Naive thymus-derived CD8-positive, alpha-beta T cell (primary cell): ENCODE results near the gene CLPSL2. TPM values are rescaled to one million over a fixed set of nuclear protein-coding genes. Genes with fewer than 3 reads are reported as not detected.

Source experiments
- ATAC-seq, 2 donors: fragments of 150-1000 bp; cut with Tn5 transposase in 1 of 2; sonication (Bioruptor Pico), chemical (Tn5 transposase) in 1 of 2; 1 replicate in 1 of 2; 2 replicates in 1 of 2; pipeline ENCODE4 v1.10.0; 2021; ENCODE audit warnings: mild to moderate bottlenecking in 2 of 2, moderate library complexity in 2 of 2
- POLR2A ChIA-PET: fragments of 350-600 bp; sonication (Branson Sonifier 250); formaldehyde crosslinking; loops from one replicate; lab custom pipeline; 2021; ENCODE audit warnings: antibody characterized with exemption; lab: Charles Lee
- DNase-seq, 10 donors: peaks; one replicate each; pipeline versions ENCODE4 v3.0.0 to v3.0.0-alpha.2; 2020 to 2022
- H3K27ac Mint-ChIP-seq, 10 donors: one replicate each; pipeline ENCODE4 v1.8.0; 2020 to 2022; ENCODE audit warnings: mild to moderate bottlenecking in 10 of 10, mixed read lengths in 10 of 10, moderate library complexity in 4 of 10, inconsistent platforms in 1 of 10
- H3K27me3 Mint-ChIP-seq, 5 donors: one replicate each; pipeline ENCODE4 v1.8.0; 2021 to 2022; ENCODE audit warnings: mixed read lengths in 5 of 5
- H3K36me3 Mint-ChIP-seq, 3 donors: one replicate each; pipeline ENCODE4 v1.8.0; 2020 to 2022; ENCODE audit warnings: mixed read lengths in 3 of 3, mild to moderate bottlenecking in 2 of 3, inconsistent platforms in 1 of 3
- H3K4me1 Mint-ChIP-seq, 4 donors: one replicate each; pipeline ENCODE4 v1.8.0; 2021 to 2022; ENCODE audit warnings: mixed read lengths in 4 of 4
- H3K4me3 Mint-ChIP-seq, 10 donors: one replicate each; pipeline ENCODE4 v1.8.0; 2020 to 2022; ENCODE audit warnings: mild to moderate bottlenecking in 10 of 10, mixed read lengths in 10 of 10, moderate library complexity in 6 of 10, inconsistent platforms in 1 of 10
- H3K9me3 Mint-ChIP-seq, 9 donors: one replicate each; pipeline ENCODE4 v1.8.0; 2020 to 2022; ENCODE audit warnings: mixed read lengths in 9 of 9, mild to moderate bottlenecking in 3 of 9, inconsistent platforms in 1 of 9, moderate library complexity in 1 of 9
- polyA plus RNA-seq, 3 donors: library from polyadenylated mRNA; unstranded; fragments of 300-500 nt; fragmentation: Illumina TruSeq; gene quantifications; one replicate each; pipeline ENCODE4 v1.2.3, GENCODE V29; 2021
- total RNA-seq, 8 experiments: library from RNA in 2 of 8; stranded (reverse) in 2 of 8; gene quantifications; one replicate each; pipeline ENCODE4 v1.2.3 and lab custom pipeline; 2021 to 2026

The CLPSL2 gene
- total and polyA plus RNA-seq, 5 experiments from 2014 or later, result not detected

- H3K27ac Mint-ChIP-seq, result peak overlapping the region in 1 of 10 donors; percentile 32
- POLR2A ChIA-PET, result interaction anchor here (0.7 kb wide), 1 partner anchor 37 kb away, joined by 3 read pairs; no protein-coding TSS in a partner anchor
- no peaks in the 10 kb centered on the region for H3K36me3 Mint-ChIP-seq
- no peaks in the 10 kb centered on the region for H3K4me1 Mint-ChIP-seq
- H3K27me3 Mint-ChIP-seq, result peaks cover 0 to 7% (median 3%) of the 10 kb centered on the region in 5 donors
- DNase-seq (no peak), ATAC-seq (no peak)
- H3K4me3 Mint-ChIP-seq, result no peak overlapping the region
- no peaks in the 10 kb centered on the region for H3K9me3 Mint-ChIP-seq
Observed at GRCh38 chr6:35796236-35796635, 19.8 kb downstream of the CLPSL2 start.

GRCh38 chr6:35797837-35798526 is 21.6 kb downstream of the CLPSL2 start:
- DNase-seq (no peak), ATAC-seq (no peak)
- Mint-ChIP-seq H3K9me3 (peaks cover 0 to 2% (median 0%) of the 10 kb centered on the region in 9 donors), H3K4me1 (no peaks in the 10 kb centered on the region), H3K27me3 (peaks cover 0 to 3% (median under 1%) of the 10 kb centered on the region in 5 donors), H3K27ac (no peak overlapping the region), H3K4me3 (no peak overlapping the region), H3K36me3 (no peaks in the 10 kb centered on the region)
- POLR2A ChIA-PET, result no interaction called here

GRCh38 chr6:35798706-35799105 is 22.3 kb downstream of the CLPSL2 start:
- peaks cover 0 to 2% (median 0%) of the 10 kb centered on the region in 9 donors for H3K9me3 Mint-ChIP-seq
- no peaks in the 10 kb centered on the region for H3K36me3 Mint-ChIP-seq
- H3K4me1 Mint-ChIP-seq, result no peaks in the 10 kb centered on the region
- DNase-seq (no peak), ATAC-seq (no peak)
- POLR2A ChIA-PET, result no interaction called here
- H3K27ac Mint-ChIP-seq, result no peak overlapping the region
- H3K27me3 Mint-ChIP-seq, result peaks cover 0 to 3% (median 0%) of the 10 kb centered on the region in 5 donors
- H3K4me3 Mint-ChIP-seq, result no peak overlapping the region

- POLR2A ChIA-PET, result no interaction called here
- Mint-ChIP-seq H3K36me3 (no peaks in the 10 kb centered on the region), H3K27ac (no peak overlapping the region), H3K4me1 (peaks cover 2 to 6% (median 2%) of the 10 kb centered on the region in 4 donors), H3K9me3 (peaks cover 0 to 2% (median 0%) of the 10 kb centered on the region in 9 donors), H3K27me3 (peaks cover 3 to 18% (median 6%) of the 10 kb centered on the region in 5 donors), H3K4me3 (no peak overlapping the region)
- DNase-seq, result no peak
- no peak for ATAC-seq
Observed at GRCh38 chr6:35801148-35801547, 24.8 kb downstream of the CLPSL2 start.

GRCh38 chr6:35804996-35805736 is 28.8 kb downstream of the CLPSL2 start, which contains the start of gene LHFPL5:
LHFPL5 (plus strand) TSS chr6:35805352; CDS start chr6:35805671, 319 bp downstream.
- H3K36me3 Mint-ChIP-seq, result peaks cover 0 to 5% (median 0%) of the 10 kb centered on the region in 3 donors
- DNase-seq (peak in 8 of 10 donors; percentile 20 to 59 (median 50)), ATAC-seq (peak; percentile 69 to 83)
- peak within 1 kb of the TSS in 3 of 10 donors; percentile 20 to 54 (median 43) for H3K4me3 Mint-ChIP-seq
- peaks cover 16 to 46% (median 23%) of the 10 kb centered on the region in 5 donors for H3K27me3 Mint-ChIP-seq
- POLR2A ChIA-PET, result no interaction called here
- peaks cover 2 to 6% (median 2%) of the 10 kb centered on the region in 4 donors for H3K4me1 Mint-ChIP-seq
- no peak within 1 kb of the TSS for H3K27ac Mint-ChIP-seq
- H3K9me3 Mint-ChIP-seq, result peaks cover 0 to 2% (median 0%) of the 10 kb centered on the region in 9 donors

GRCh38 chr6:35808688-35809087 is 32.3 kb downstream of the CLPSL2 start:
- no peak overlapping the region for H3K4me3 Mint-ChIP-seq
- no peaks in the 10 kb centered on the region for H3K9me3 Mint-ChIP-seq
- POLR2A ChIA-PET, result no interaction called here
- H3K27me3 Mint-ChIP-seq, result peaks cover 18 to 55% (median 26%) of the 10 kb centered on the region in 5 donors
- ATAC-seq (no peak), DNase-seq (no peak)
- H3K27ac Mint-ChIP-seq, result no peak overlapping the region
- H3K36me3 Mint-ChIP-seq, result peaks cover 0 to 5% (median 0%) of the 10 kb centered on the region in 3 donors
- peaks cover 2 to 6% (median 2%) of the 10 kb centered on the region in 4 donors for H3K4me1 Mint-ChIP-seq

- Mint-ChIP-seq H3K27ac (no peak overlapping the region), H3K36me3 (peaks cover 0 to 5% (median 0%) of the 10 kb centered on the region in 3 donors), H3K9me3 (peaks cover 0 to 5% (median 0%) of the 10 kb centered on the region in 9 donors), H3K27me3 (peaks cover 16 to 50% (median 26%) of the 10 kb centered on the region in 5 donors), H3K4me3 (no peak overlapping the region), H3K4me1 (peaks cover under 1 to 3% (median 2%) of the 10 kb centered on the region in 4 donors)
- POLR2A ChIA-PET, result interaction anchor here (0.6 kb wide), 1 partner anchor 209 kb away, joined by 3 read pairs; no protein-coding TSS in a partner anchor
- no peak for DNase-seq
- no peak for ATAC-seq
Observed at GRCh38 chr6:35809809-35810208, 33.4 kb downstream of the CLPSL2 start.

- Mint-ChIP-seq H3K4me1 (no peaks in the 10 kb centered on the region), H3K36me3 (peaks cover 0 to 5% (median 0%) of the 10 kb centered on the region in 3 donors), H3K9me3 (peaks cover 0 to 8% (median 0%) of the 10 kb centered on the region in 9 donors), H3K4me3 (no peak overlapping the region), H3K27ac (no peak overlapping the region), H3K27me3 (peaks cover 13 to 37% (median 20%) of the 10 kb centered on the region in 5 donors)
- POLR2A ChIA-PET, result interaction anchor here (0.7 kb wide), 1 partner anchor 646 kb away, joined by 3 read pairs; no protein-coding TSS in a partner anchor
- ATAC-seq (no peak), DNase-seq (no peak)
Observed at GRCh38 chr6:35810971-35811698, 34.7 kb downstream of the CLPSL2 start.

GRCh38 chr6:35811699-35811995 is 35.2 kb downstream of the CLPSL2 start:
- Mint-ChIP-seq H3K9me3 (peaks cover 0 to 13% (median 0%) of the 10 kb centered on the region in 9 donors), H3K4me1 (no peaks in the 10 kb centered on the region), H3K27me3 (peaks cover 8 to 32% (median 16%) of the 10 kb centered on the region in 5 donors), H3K4me3 (no peak overlapping the region), H3K27ac (no peak overlapping the region), H3K36me3 (peaks cover 0 to 1% (median 0%) of the 10 kb centered on the region in 3 donors)
- POLR2A ChIA-PET, result no interaction called here
- DNase-seq (no peak), ATAC-seq (no peak)

- peaks cover 0 to 23% (median 4%) of the 10 kb centered on the region in 9 donors for H3K9me3 Mint-ChIP-seq
- no peak overlapping the region for H3K4me3 Mint-ChIP-seq
- DNase-seq, result no peak
- no peak for ATAC-seq
- H3K27ac Mint-ChIP-seq, result no peak overlapping the region
- POLR2A ChIA-PET, result no interaction called here
- H3K4me1 Mint-ChIP-seq, result no peaks in the 10 kb centered on the region
- peaks cover 0 to 4% (median 0%) of the 10 kb centered on the region in 3 donors for H3K36me3 Mint-ChIP-seq
- H3K27me3 Mint-ChIP-seq, result peaks cover 0 to 7% (median 4%) of the 10 kb centered on the region in 5 donors
Observed at GRCh38 chr6:35817515-35817914, 41.1 kb downstream of the CLPSL2 start.

- H3K27me3 Mint-ChIP-seq, result peaks cover 2 to 10% (median 8%) of the 10 kb centered on the region in 5 donors
- no peak overlapping the region for H3K4me3 Mint-ChIP-seq
- DNase-seq (no peak), ATAC-seq (no peak)
- POLR2A ChIA-PET, result no interaction called here
- peak overlapping the region in 1 of 10 donors; percentile 0 for H3K27ac Mint-ChIP-seq
- no peaks in the 10 kb centered on the region for H3K36me3 Mint-ChIP-seq
- H3K4me1 Mint-ChIP-seq, result no peaks in the 10 kb centered on the region
- no peaks in the 10 kb centered on the region for H3K9me3 Mint-ChIP-seq
Observed at GRCh38 chr6:35823601-35824000, 47.2 kb downstream of the CLPSL2 start.

GRCh38 chr6:35824552-35825192 is 48.3 kb downstream of the CLPSL2 start:
- Mint-ChIP-seq H3K9me3 (peaks cover 0 to 1% (median 0%) of the 10 kb centered on the region in 9 donors), H3K36me3 (no peaks in the 10 kb centered on the region), H3K27me3 (peaks cover 2 to 8% (median 6%) of the 10 kb centered on the region in 5 donors), H3K4me3 (no peak overlapping the region), H3K27ac (no peak overlapping the region), H3K4me1 (no peaks in the 10 kb centered on the region)
- POLR2A ChIA-PET, result no interaction called here
- ATAC-seq (no peak), DNase-seq (no peak)
